GM12874 (cell line): ENCODE measurements around the gene CCNB2.

ENCODE experiments used
- TF ChIP-seq, protein P1 (sequence below): IDR thresholded peaks from 2 replicates; pipeline ENCODE4 v1.5.1; 2011; ENCODE audit warnings: low read depth, mild to moderate bottlenecking, control low read depth, low read length, moderate library complexity; ENCODE audit not compliant: insufficient read depth

The CCNB2 gene

GRCh38 chr15:59094077-59094476 is 10.9 kb upstream of the CCNB2 start:
- TF ChIP-seq, protein P1, sequence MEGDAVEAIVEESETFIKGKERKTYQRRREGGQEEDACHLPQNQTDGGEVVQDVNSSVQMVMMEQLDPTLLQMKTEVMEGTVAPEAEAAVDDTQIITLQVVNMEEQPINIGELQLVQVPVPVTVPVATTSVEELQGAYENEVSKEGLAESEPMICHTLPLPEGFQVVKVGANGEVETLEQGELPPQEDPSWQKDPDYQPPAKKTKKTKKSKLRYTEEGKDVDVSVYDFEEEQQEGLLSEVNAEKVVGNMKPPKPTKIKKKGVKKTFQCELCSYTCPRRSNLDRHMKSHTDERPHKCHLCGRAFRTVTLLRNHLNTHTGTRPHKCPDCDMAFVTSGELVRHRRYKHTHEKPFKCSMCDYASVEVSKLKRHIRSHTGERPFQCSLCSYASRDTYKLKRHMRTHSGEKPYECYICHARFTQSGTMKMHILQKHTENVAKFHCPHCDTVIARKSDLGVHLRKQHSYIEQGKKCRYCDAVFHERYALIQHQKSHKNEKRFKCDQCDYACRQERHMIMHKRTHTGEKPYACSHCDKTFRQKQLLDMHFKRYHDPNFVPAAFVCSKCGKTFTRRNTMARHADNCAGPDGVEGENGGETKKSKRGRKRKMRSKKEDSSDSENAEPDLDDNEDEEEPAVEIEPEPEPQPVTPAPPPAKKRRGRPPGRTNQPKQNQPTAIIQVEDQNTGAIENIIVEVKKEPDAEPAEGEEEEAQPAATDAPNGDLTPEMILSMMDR = no peak

DNA sequence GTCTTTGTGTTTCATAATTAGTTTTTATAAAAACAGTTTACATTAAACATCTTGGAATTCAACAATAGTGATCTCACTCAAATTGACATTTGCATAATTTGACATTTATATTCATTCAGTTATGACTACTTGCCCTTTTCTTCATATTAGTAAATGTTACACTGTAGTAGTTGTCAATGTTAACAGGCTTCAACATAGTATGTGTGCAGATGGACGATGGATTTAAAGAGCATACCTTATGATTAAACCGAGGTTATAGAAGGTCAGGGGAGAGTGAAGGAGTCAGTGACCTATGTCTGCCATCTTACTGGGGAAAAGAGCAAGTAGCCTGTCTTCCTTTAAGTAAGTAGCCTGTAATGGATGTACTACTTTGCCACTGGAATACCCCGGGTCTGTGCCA is 8.5 kb upstream of the CCNB2 start:
- TF ChIP-seq, protein P1 = no peak

DNA sequence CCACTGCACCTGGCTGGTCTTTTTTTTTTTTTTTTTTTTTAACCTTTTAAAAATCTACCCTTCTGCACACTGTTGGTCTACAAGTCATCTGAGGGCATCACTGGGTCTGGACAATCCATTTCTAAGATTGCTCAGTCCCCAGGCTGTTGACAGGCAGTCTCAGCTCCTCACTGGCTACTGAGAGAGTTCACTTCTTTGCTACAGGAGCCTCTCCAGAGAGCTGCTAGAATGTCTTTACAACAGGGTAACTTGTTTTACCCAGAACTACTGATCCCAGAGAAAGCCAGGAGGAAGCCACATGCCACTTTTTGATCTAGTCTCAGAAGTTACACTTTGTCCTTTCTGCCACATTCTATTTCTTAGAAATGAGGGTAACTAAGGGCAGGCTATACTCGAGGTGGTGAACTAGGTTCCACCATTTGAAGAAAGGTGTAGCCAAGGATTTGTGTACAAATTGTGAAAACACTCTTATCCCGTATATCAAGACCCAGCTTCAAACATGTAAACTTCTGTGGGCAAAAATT is 5.7 kb upstream of the CCNB2 start:
- TF ChIP-seq, protein P1 = no peak

DNA sequence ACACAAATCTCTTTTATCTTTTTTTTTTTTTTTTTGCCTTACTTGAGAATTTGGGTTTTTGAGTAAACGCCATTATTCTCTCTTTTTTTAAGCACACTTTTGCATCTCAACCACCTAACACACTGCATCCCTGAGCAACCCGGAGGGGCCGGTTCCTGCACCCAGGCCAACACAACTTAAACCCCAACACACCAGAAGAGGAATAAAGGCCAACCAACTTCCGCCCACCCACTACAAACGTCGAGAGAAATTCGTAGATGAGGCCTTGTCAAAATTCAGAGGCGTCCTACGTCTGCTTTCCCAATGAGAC is 389 bp upstream of the CCNB2 start:
- TF ChIP-seq, protein P1 = no peak

DNA sequence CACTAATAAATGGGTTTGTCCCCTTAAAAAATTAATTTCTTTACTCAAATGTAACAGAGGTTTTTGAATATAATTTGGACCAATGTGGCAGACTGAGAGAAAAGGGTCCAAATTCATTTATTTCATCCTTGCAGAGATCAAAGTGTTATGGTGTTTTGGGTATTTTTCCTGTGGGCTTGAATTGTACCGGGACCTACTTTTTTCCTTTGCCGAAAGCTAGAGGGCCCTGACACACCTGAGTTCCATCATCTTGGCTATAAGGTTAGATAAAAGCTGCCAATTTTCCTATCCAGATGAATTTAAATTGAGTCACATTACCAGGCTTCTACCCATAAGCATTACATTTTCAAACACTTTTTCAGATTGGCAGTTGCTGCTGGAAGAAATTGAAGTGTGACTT is 908 bp downstream of the CCNB2 start:
- TF ChIP-seq, protein P1 = no peak

GRCh38 chr15:59111251-59111650 is 6.3 kb downstream of the CCNB2 start:
- TF ChIP-seq, protein P1 = no peak

DNA sequence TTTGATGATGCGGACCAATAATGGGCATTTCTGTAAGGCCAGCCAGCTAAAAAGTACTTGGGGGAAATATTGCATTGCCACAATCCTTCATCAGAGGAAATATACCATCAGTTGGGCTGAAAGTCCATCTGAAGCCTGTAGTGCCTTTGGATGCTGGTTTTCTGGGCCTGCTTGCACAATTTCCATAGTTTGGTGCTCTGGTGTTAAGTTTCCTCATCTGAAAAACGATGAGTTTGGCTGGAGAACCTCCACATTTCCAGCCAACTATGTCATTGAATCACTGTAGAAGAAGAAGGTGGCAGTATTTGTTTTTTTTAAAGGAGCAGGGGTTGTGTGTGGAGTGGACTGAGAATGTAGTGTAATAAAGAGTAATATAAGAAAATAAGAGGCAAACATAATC is 10.1 kb downstream of the CCNB2 start:
- TF ChIP-seq, protein P1 = no peak

- TF ChIP-seq, protein P1 = no peak
Measured at GRCh38 chr15:59116141-59116540, 11.2 kb downstream of the CCNB2 start.
